HG03432 (cell line): Measurements from ENCODE around the gene SETD6.
"Not testable (repeated sequence)": the region's sequence is repeated elsewhere in the genome, so short reads cannot be mapped to it uniquely, and the experiment has no call there.

Experiments
- ATAC-seq: cut with Tn5 transposase; IDR thresholded peaks from one replicate; pipeline ENCODE4 v1.9.1; 2021; ENCODE audit warnings: mild to moderate bottlenecking, moderate library complexity; ENCODE audit not compliant: unreplicated experiment

The SETD6 gene

GRCh38 chr16:58537124-58537906 lies 22.0 kb downstream of the SETD6 start:
- no peak for ATAC-seq

DNA sequence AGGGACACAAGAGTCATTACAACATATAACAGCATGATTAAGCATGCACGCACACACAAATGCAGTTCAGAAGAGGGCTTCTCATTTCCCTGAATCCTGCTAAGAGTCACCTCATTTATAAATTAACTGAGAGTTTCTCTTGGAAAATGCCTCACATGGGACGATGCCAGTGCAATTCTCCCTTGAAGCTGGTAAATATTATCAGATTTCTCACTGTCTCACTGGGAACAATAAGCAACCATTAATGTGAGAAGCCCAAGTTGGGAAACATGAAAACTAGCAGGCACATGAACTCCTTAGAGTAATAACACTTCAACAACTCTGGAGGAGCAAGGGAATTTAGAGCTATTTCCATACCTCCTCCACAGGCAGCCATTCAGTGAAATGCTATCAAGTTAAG lies 26.4 kb downstream of the SETD6 start:
- no peak for ATAC-seq

DNA sequence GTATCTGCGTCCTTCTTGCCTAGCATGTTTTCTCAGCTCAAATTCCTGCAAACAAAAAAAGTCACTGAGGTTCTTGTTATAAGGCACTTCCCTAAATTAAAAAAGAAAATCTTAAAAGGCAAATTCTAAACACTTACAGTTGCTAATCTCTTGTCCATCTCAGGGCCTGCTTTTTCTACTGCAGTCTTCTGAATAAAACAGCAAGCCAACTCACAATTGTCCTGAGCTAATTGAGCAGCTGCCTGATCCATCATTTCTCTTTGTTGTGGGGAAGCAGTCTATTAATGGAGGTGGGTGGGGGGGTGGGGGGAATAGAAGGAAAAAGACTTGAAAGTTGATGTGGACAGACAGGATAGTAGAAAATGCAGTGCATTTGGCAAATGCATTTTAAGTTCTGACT lies 27.0 kb downstream of the SETD6 start:
- no peak for ATAC-seq

DNA sequence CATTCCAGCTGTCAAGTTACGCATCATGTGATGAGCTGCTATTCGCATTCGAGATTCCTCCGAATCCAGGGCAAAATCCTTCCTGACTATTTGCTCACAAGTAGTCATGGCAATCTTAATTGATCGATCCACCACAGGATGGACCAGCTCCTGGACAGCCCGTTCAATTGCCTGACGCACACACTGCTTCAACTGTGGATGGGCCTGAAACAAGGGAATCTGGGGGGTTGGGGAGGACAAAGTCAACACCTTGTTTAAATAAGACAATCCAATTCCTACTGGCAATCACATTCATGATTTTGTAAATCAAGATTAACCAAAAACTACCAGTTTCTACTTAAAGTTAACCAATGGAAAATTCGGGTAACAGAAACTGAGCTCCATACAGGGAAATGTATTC lies 28.4 kb downstream of the SETD6 start:
- ATAC-seq: no peak

- no peak for ATAC-seq
These were observed 33.1 kb downstream of the SETD6 start for GRCh38 chr16:58548378-58548777.

DNA sequence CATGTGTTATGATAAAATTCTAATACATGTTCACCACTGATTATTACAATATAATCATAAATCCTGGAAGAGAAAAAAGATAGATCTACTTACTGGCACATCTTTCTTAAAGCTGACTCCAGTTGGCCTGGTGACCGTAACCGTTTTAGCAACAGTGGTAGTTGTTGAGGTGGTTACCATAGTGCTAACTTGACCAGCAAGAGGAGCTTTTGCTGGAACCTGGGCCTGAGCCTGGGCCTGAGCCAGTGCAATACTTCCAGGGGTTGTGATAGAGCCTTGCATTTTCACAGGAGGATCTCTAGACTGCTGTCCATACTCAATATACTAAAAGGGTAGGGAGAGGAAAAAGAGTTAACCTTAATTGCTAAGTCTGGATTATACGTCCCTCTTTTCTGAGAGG lies 36.2 kb downstream of the SETD6 start:
- no peak for ATAC-seq

- ATAC-seq: no peak
These were observed 41.4 kb downstream of the SETD6 start for GRCh38 chr16:58556678-58557077.

DNA sequence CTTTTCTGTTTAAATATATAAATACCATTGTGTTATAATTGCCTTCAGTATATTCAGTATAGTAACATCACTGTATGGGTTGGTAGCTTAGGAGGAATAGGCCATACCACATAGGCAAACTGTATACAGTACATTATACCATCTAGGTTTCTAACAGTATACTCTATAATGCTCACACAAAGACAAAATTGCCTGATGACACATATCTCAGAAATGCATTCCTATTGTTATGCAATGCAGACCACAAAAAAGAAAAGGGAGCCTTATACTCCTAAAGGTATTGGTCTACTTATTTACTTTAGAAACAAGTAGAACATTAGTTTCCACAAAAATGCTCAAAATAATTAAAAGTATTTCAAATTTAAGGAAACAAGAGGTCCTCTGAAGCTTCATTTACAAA lies 47.9 kb downstream of the SETD6 start:
- no peak for ATAC-seq

- ATAC-seq: no peak
These were observed 48.5 kb downstream of the SETD6 start for GRCh38 chr16:58563775-58564174.

DNA sequence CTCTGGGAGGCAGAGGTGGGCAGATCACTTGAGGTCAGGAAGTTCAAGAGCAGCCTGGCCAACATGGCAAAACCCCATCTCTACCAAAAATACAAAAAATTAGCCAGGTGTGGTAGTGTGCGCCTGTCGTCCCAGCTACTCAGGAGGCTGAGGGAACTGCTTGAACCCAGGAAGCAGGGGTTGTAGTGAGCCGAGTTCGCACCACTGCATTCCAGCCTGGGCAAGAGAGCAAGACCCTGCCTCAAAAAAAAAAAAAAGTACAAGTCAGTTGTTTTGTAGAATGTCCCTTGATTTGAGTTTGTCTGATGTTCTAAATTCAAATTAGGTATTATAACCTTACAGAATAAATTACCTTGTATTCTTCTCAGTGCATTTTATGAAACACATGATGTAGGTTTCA lies 50.4 kb downstream of the SETD6 start:
- not testable (repeated sequence) for ATAC-seq
